CD4-positive, alpha-beta T cell treated with Interleukin-15 for 1 hour (primary cell): ENCODE results near the gene TCEAL5.
"Not testable (repeated sequence)": the region's sequence is repeated elsewhere in the genome, so short reads cannot be mapped to it uniquely, and the experiment has no call there.

ENCODE experiments used
- DNase-seq: peaks from one replicate; pipeline ENCODE4 v3.0.0-alpha.2; 2020

Gene TCEAL5

GRCh38 chrX:103233263-103233662 lies 43.3 kb downstream of the TCEAL5 start:
- DNase-seq = no peak

DNA sequence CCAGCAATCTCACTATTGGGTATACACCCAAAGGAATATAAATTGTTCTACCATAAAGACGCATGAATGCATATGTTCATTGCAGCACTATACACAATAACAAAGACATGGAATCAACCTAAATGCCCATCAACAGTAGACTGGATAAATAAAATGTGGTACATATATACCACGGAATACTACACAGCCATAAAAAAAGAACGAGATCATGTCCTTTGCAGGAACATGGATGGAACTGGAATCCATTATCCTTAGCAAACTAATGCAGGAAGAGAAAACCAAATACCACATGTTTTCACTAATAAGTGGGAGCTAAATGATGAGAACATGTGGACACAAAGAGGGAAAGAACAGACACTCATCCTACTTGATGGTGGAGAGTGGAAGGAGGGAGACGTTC lies 50.6 kb downstream of the TCEAL5 start:
- DNase-seq = not testable (repeated sequence)
